GM12878 (cell line): ENCODE results near the gene DNAJB5. TPM values are rescaled to one million over a fixed set of nuclear protein-coding genes. Genes with fewer than 3 reads are reported as not detected.

Source experiments
- ATAC-seq: fragments of 200-7000 bp; cut with Tn5 transposase; 3 replicates; pipeline ENCODE4 v1.9.1; 2020; ENCODE audit warnings: mild to moderate bottlenecking, moderate library complexity
- BruUV-seq: library from RNA; stranded (reverse); fragments of 400-500 nt; replicated peaks from 2 replicates; lab custom pipeline; 2021; lab: Mats Ljungman, UMichigan
- CTCF ChIA-PET: fragments of 300-600 bp; sonication (Branson Sonifier 250); formaldehyde crosslinking; extraction: SDS; loops from one replicate; lab custom pipeline; 2021; ENCODE audit warnings: inconsistent platforms; lab: Yijun Ruan, JAX
- POLR2A ChIA-PET: fragments of 350-600 bp; formaldehyde crosslinking; extraction: SDS; loops from one replicate; lab custom pipeline; 2021; ENCODE audit warnings: inconsistent platforms; lab: Charles Lee
- RAD21 ChIA-PET: fragments of 300-600 bp; sonication (Branson Sonifier 250); formaldehyde crosslinking; loops from one replicate; lab custom pipeline; 2023; ENCODE audit warnings: antibody characterized with exemption; ENCODE audit not compliant: unreplicated experiment; lab: Charles Lee
- SMC1A ChIA-PET: fragments of 300-600 bp; sonication (Branson Sonifier 250); formaldehyde crosslinking; loops from one replicate; lab custom pipeline; 2023; ENCODE audit not compliant: unreplicated experiment, uncharacterized antibody; lab: Charles Lee
- DNase-seq: peaks from one replicate; pipeline ENCODE4 v3.0.0-alpha.2; 2011; ENCODE audit warnings: low read depth, low spot score
- FAIRE-seq: peaks from 3 replicates; lab custom pipeline; 2011; peaks lifted over from hg19 to GRCh38; lab: Jason Lieb, UNC
- H2AFZ ChIP-seq: 2 replicates; pipeline ENCODE4 v1.6.0; 2011; ENCODE audit warnings: low read depth, low read length, control low read depth; ENCODE audit not compliant: control insufficient read depth
- H3K27ac ChIP-seq: 2 replicates; pipeline ENCODE4 v1.5.1; 2011; ENCODE audit warnings: control low read depth; ENCODE audit not compliant: control insufficient read depth, insufficient read depth
- H3K27me3 ChIP-seq, 2 experiments: replicated peaks in 1 of 2; 2 replicates each; pipeline versions ENCODE4 v1.6.0 to v1.6.1; 2011; ENCODE audit warnings: low read length in 1 of 2; ENCODE audit not compliant: control insufficient read depth in 2 of 2, insufficient read depth in 2 of 2
- H3K36me3 ChIP-seq, 2 experiments: 2 replicates each; pipeline ENCODE4 v1.5.1; 2011; ENCODE audit warnings: low read length in 1 of 2; ENCODE audit not compliant: control insufficient read depth in 2 of 2, insufficient read depth in 2 of 2
- H3K4me1 ChIP-seq: 2 replicates; pipeline ENCODE4 v1.6.1; 2011; ENCODE audit warnings: mild to moderate bottlenecking, low read length, moderate library complexity, mixed read lengths; ENCODE audit not compliant: control insufficient read depth, insufficient read depth
- H3K4me2 ChIP-seq: 2 replicates; pipeline ENCODE4 v1.6.0; 2011; ENCODE audit warnings: control low read depth; ENCODE audit not compliant: control insufficient read depth, insufficient read depth
- H3K4me3 ChIP-seq: fragments of 200-600 bp; sonication (generic); 2 replicates; pipeline ENCODE4 v1.5.1; 2016
- H3K79me2 ChIP-seq: 2 replicates; pipeline ENCODE4 v1.6.0; 2011; ENCODE audit warnings: low read length; ENCODE audit not compliant: control insufficient read depth, insufficient read depth
- H3K9ac ChIP-seq: 2 replicates; pipeline ENCODE4 v1.8.0; 2011; ENCODE audit warnings: low read length, control low read depth, mixed read lengths; ENCODE audit not compliant: control insufficient read depth, insufficient read depth
- H3K9me3 ChIP-seq: replicated peaks from 3 replicates; pipeline ENCODE4 v1.5.1; 2011; ENCODE audit warnings: mild to moderate bottlenecking, low read length; ENCODE audit not compliant: control insufficient read depth, insufficient read depth
- H4K20me1 ChIP-seq: 2 replicates; pipeline ENCODE4 v1.6.0; 2011; ENCODE audit not compliant: control insufficient read depth, insufficient read depth
- DPF2 ChIP-seq: fragments of 450-650 bp; IDR thresholded peaks from 2 replicates; pipeline ENCODE4 v1.6.1; 2017; ENCODE audit warnings: mild to moderate bottlenecking
- ESRRA ChIP-seq: IDR thresholded peaks from 2 replicates; pipeline ENCODE4 v1.6.1; 2012; ENCODE audit warnings: mild to moderate bottlenecking, low read length, improper control_type of control experiment
- FOXM1 ChIP-seq: IDR thresholded peaks from 2 replicates; pipeline ENCODE4 v1.6.1; 2012; ENCODE audit warnings: low read depth, mild to moderate bottlenecking, inconsistent platforms, low read length, moderate library complexity
- IKZF1 ChIP-seq: fragments of 450-650 bp; conservative IDR thresholded peaks from 2 replicates; pipeline ENCODE4 v1.6.1; 2017; ENCODE audit warnings: antibody characterized with exemption, mild to moderate bottlenecking
- IKZF2 ChIP-seq, 2 experiments: fragments of 450-650 bp; IDR thresholded peaks; 2 replicates each; pipeline ENCODE4 v1.6.1; 2017; ENCODE audit warnings: mild to moderate bottlenecking in 2 of 2, moderate library complexity in 2 of 2
- MTA2 ChIP-seq: fragments of 450-650 bp; IDR thresholded peaks from 2 replicates; pipeline ENCODE4 v1.6.1; 2016; ENCODE audit warnings: low read depth, mild to moderate bottlenecking, moderate library complexity
- MYC ChIP-seq: IDR thresholded peaks from 2 replicates; pipeline ENCODE4 v1.6.1; 2011; ENCODE audit warnings: mild to moderate bottlenecking, low read length, moderate library complexity, inconsistent platforms; ENCODE audit not compliant: insufficient read depth, insufficient replicate concordance, insufficient read length, severe bottlenecking
- PML ChIP-seq: IDR thresholded peaks from 2 replicates; pipeline ENCODE4 v1.6.1; 2012; ENCODE audit warnings: low read length, inconsistent platforms
- SRF ChIP-seq, 2 experiments: IDR thresholded peaks; 2 replicates each; pipeline ENCODE4 v1.6.1; 2011; ENCODE audit warnings: low read depth in 2 of 2, low read length in 2 of 2, mild to moderate bottlenecking in 1 of 2, moderate library complexity in 1 of 2
- STAT3 ChIP-seq: IDR thresholded peaks from 2 replicates; pipeline ENCODE4 v1.6.1; 2011; ENCODE audit warnings: low read depth, low read length, improper control_type of control experiment
- ZNF384 ChIP-seq: IDR thresholded peaks from 2 replicates; pipeline ENCODE4 v1.6.1; 2012; ENCODE audit warnings: low read depth, mild to moderate bottlenecking, low read length, improper control_type of control experiment, borderline replicate concordance
- ZZZ3 ChIP-seq: IDR thresholded peaks from 2 replicates; pipeline ENCODE4 v1.6.1; 2011; ENCODE audit warnings: low read depth; ENCODE audit not compliant: control insufficient read depth, insufficient read length
- WGBS: methylation state at CpG from one replicate; pipeline ENCODE4 v1.1.6; 2016; ENCODE audit warnings: low lambda C conversion rate; ENCODE audit not compliant: insufficient replicate concordance, insufficient coverage; ENCODE audit errors: missing lambda C conversion rate; 5-methylcytosine and 5-hydroxymethylcytosine counted together
- in situ Hi-C: fragments of 300-500 bp; cut with MboI; formaldehyde crosslinking; loops from 9 replicates; pipeline ENCODE4 v1.14.3; 2018; ENCODE audit warnings: mixed read lengths
- intact Hi-C: fragments of 100-400 bp; cut with micrococcal nuclease; formaldehyde crosslinking; loops from one replicate; pipeline ENCODE4 v1.14.2; 2022; ENCODE audit not compliant: unreplicated experiment
- polyA plus RNA-seq, 11 experiments: library from polyadenylated mRNA; depleted of rRNA in 4 of 11; unstranded in 6 of 11; stranded (reverse) in 5 of 11; fragments of >200 nt; fragmentation: Nextera tagmentation in 4 of 11; fragmentation: Illumina TruSeq in 1 of 11; extraction: Ambion mirVana in 4 of 11; extraction: Trizol in 1 of 11; gene quantifications; 1 replicate in 1 of 11; 2 replicates in 10 of 11; pipeline versions ENCODE4 v1.2.1 to v1.2.3, GENCODE V29; 2011 to 2016; ENCODE audit warnings: inconsistent platforms in 2 of 11, missing spikeins in 2 of 11, low read depth in 1 of 11
- total RNA-seq, 4 experiments: library from RNA; depleted of rRNA in 3 of 4; stranded (reverse); fragments of >200 nt in 3 of 4; fragmentation: Illumina TruSeq in 1 of 4; extraction: Trizol in 1 of 4; gene quantifications; 2 replicates each; pipeline versions ENCODE4 v1.2.1 to v1.2.3, GENCODE V29; 2013 to 2021
- TF ChIP-seq, protein P1 (sequence below): fragments of 450-650 bp; IDR thresholded peaks from 2 replicates; pipeline ENCODE4 v1.6.1; 2017; ENCODE audit warnings: borderline replicate concordance
- TF ChIP-seq, protein P2 (sequence below): fragments of 450-650 bp; IDR thresholded peaks from 2 replicates; pipeline ENCODE4 v1.6.1; 2018; ENCODE audit warnings: mild to moderate bottlenecking, low read depth, moderate library complexity; ENCODE audit not compliant: partially characterized antibody

DNAJB5 gene
- total and polyA plus RNA-seq, 10 of the 15 experiments (the other 5 are each of a cell fraction or from before 2014, with no cell fraction given), result 0.92 to 13.3 (median 6.8) TPM

DNA sequence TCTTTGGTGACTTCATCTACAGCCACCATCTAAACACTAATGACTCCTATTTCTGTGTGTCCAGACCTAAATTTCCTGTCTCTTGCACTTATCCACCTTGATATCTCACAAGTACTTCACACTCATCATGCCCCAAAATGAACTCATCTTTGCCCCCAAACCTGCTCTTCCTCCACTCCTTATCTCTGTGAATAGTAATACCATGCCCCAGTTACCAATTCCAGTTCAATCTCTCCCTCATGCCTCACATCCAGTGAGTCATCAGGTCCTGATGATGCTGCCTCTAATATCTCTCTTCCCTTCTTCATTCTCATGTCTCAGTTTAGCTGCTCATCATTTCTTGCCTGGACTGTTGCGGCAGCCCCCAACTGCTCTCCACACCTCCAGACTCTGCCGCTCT is 14.9 kb upstream of the DNAJB5 start:
- H3K27ac ChIP-seq, result no peak overlapping the region
- ATAC-seq (no peak), FAIRE-seq (no peak), DNase-seq (no peak)
- no peaks in the 10 kb centered on the region for H3K36me3 ChIP-seq
- BruUV-seq, result no TSS peak
- H3K79me2 ChIP-seq, result no peaks in the 10 kb centered on the region
- ChIA-PET POLR2A (no interaction called here), SMC1A (no interaction called here), CTCF (no interaction called here), RAD21 (no interaction called here)
- H4K20me1 ChIP-seq, result no peaks in the 10 kb centered on the region
- no peak overlapping the region for H2AFZ ChIP-seq
- no peak overlapping the region for H3K9ac ChIP-seq
- no peaks in the 10 kb centered on the region for H3K9me3 ChIP-seq
- 95% methylated on average over 2 of the region's 2 CpGs for WGBS
- H3K4me3 ChIP-seq, result no peak overlapping the region
- H3K4me1 ChIP-seq, result no peaks in the 10 kb centered on the region
- no peak overlapping the region for H3K4me2 ChIP-seq
- H3K27me3 ChIP-seq, result peaks cover 2 to 5% of the 10 kb centered on the region in 2 experiments; a peak in 3 of 4 replicates
- TF ChIP-seq PML (no peak), IKZF2 (IDR thresholded peaks at IDR 0.05) (no peak), DPF2 (no peak), FOXM1 (no peak), MTA2 (no peak), ZZZ3 (no peak), ESRRA (no peak), IKZF1 (no peak), ZNF384 (no peak), SRF (IDR thresholded peaks at IDR 0.05; ENCODE audit: low read depth in 2 of 2, low read length in 2 of 2) (no peak), MYC (no peak), STAT3 (no peak)
- TF ChIP-seq, protein P1, sequence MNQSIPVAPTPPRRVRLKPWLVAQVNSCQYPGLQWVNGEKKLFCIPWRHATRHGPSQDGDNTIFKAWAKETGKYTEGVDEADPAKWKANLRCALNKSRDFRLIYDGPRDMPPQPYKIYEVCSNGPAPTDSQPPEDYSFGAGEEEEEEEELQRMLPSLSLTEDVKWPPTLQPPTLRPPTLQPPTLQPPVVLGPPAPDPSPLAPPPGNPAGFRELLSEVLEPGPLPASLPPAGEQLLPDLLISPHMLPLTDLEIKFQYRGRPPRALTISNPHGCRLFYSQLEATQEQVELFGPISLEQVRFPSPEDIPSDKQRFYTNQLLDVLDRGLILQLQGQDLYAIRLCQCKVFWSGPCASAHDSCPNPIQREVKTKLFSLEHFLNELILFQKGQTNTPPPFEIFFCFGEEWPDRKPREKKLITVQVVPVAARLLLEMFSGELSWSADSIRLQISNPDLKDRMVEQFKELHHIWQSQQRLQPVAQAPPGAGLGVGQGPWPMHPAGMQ, result no peak
- TF ChIP-seq, protein P2, sequence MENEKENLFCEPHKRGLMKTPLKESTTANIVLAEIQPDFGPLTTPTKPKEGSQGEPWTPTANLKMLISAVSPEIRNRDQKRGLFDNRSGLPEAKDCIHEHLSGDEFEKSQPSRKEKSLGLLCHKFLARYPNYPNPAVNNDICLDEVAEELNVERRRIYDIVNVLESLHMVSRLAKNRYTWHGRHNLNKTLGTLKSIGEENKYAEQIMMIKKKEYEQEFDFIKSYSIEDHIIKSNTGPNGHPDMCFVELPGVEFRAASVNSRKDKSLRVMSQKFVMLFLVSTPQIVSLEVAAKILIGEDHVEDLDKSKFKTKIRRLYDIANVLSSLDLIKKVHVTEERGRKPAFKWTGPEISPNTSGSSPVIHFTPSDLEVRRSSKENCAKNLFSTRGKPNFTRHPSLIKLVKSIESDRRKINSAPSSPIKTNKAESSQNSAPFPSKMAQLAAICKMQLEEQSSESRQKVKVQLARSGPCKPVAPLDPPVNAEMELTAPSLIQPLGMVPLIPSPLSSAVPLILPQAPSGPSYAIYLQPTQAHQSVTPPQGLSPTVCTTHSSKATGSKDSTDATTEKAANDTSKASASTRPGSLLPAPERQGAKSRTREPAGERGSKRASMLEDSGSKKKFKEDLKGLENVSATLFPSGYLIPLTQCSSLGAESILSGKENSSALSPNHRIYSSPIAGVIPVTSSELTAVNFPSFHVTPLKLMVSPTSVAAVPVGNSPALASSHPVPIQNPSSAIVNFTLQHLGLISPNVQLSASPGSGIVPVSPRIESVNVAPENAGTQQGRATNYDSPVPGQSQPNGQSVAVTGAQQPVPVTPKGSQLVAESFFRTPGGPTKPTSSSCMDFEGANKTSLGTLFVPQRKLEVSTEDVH, result no peak
- intact Hi-C loops (no loop called here), in situ Hi-C loops (no loop called here)
